HEK293 (cell line): ENCODE results near the gene NSL1.
A peak's percentile ranks its signal among the peaks of the same experiment; 100 is the strongest.

ENCODE experiments used
- CTCF ChIA-PET: fragments of 350-600 bp; formaldehyde crosslinking; extraction: SDS; loops from one replicate; lab custom pipeline; 2021; ENCODE audit warnings: antibody characterized with exemption; lab: Yijun Ruan, JAX
- POLR2A ChIA-PET: fragments of 300-600 bp; formaldehyde crosslinking; extraction: SDS; loops from one replicate; lab custom pipeline; 2020; ENCODE audit warnings: antibody characterized with exemption, inconsistent platforms; lab: Yijun Ruan, JAX
- H3K27ac ChIP-seq: fragments of 200-500 bp; sonication (Bioruptor generic); 2 replicates; pipeline ENCODE4 v1.5.1; 2014; ENCODE audit warnings: low read depth, low read length, control low read depth, inconsistent platforms; ENCODE audit errors: extremely low read depth
- H3K36me3 ChIP-seq, 2 experiments: fragments of 200-500 bp in 1 of 2; sonication (Bioruptor generic) in 1 of 2; 1 replicate in 1 of 2; 2 replicates in 1 of 2; pipeline ENCODE4 v1.5.1; 2014 to 2017; ENCODE audit warnings: inconsistent platforms in 2 of 2, low read length in 2 of 2; ENCODE audit not compliant: control insufficient read depth in 2 of 2, insufficient read depth in 1 of 2
- H3K4me1 ChIP-seq: fragments of 200-500 bp; sonication (Bioruptor generic); 2 replicates; pipeline ENCODE4 v1.5.1; 2014; ENCODE audit warnings: mild to moderate bottlenecking, low read length, inconsistent platforms; ENCODE audit not compliant: control insufficient read depth, insufficient read depth
- H3K4me3 ChIP-seq: 2 replicates; pipeline ENCODE4 v1.5.1; 2011; ENCODE audit warnings: low read depth, mild to moderate bottlenecking, control low read depth, low read length, moderate library complexity
- H3K9me3 ChIP-seq: fragments of 200-500 bp; sonication (Bioruptor generic); 2 replicates; pipeline ENCODE4 v1.5.1; 2014; ENCODE audit warnings: low read depth, low read length, inconsistent platforms; ENCODE audit not compliant: control insufficient read depth, insufficient read depth
- KLF17 ChIP-seq: fragments of 450-650 bp; formaldehyde crosslinking; IDR thresholded peaks from 2 replicates; pipeline ENCODE4 v1.5.1; 2016; ENCODE audit warnings: missing biosample characterization, missing genetic modification characterization
- PRDM2 ChIP-seq: fragments of 450-650 bp; formaldehyde crosslinking; IDR thresholded peaks from 2 replicates; pipeline ENCODE4 v1.5.1; 2016; ENCODE audit warnings: missing biosample characterization, missing genetic modification characterization, borderline replicate concordance
- PRDM6 ChIP-seq: fragments of 450-650 bp; formaldehyde crosslinking; IDR thresholded peaks from 2 replicates; pipeline ENCODE4 v1.5.1; 2017; ENCODE audit warnings: missing biosample characterization, missing genetic modification characterization
- SALL2 ChIP-seq: fragments of 450-650 bp; formaldehyde crosslinking; IDR thresholded peaks from 2 replicates; pipeline ENCODE4 v1.5.0; 2017; ENCODE audit warnings: missing biosample characterization, mild to moderate bottlenecking, missing genetic modification characterization, borderline replicate concordance
- SETDB1 ChIP-seq: IDR thresholded peaks from one replicate; pipeline ENCODE4 v1.6.1; 2017; ENCODE audit warnings: mild to moderate bottlenecking, low read length, moderate library complexity, mixed read lengths; ENCODE audit not compliant: insufficient read length
- ZBTB21 ChIP-seq: fragments of 450-650 bp; formaldehyde crosslinking; IDR thresholded peaks from 2 replicates; pipeline ENCODE4 v1.5.1; 2017; ENCODE audit warnings: missing biosample characterization, missing genetic modification characterization
- ZBTB26 ChIP-seq: fragments of 450-650 bp; formaldehyde crosslinking; optimal IDR thresholded peaks from 2 replicates; pipeline ENCODE3; 2016; ENCODE audit warnings: missing biosample characterization, mild to moderate bottlenecking, missing genetic modification characterization
- ZBTB48 ChIP-seq: fragments of 450-650 bp; formaldehyde crosslinking; IDR thresholded peaks from 2 replicates; pipeline ENCODE4 v1.5.1; 2016; ENCODE audit warnings: missing biosample characterization, missing genetic modification characterization
- ZFHX2 ChIP-seq: fragments of 450-650 bp; formaldehyde crosslinking; conservative IDR thresholded peaks from 2 replicates; pipeline ENCODE4 v1.5.1; 2016; ENCODE audit warnings: missing biosample characterization, missing genetic modification characterization
- ZNF133 ChIP-seq: fragments of 450-650 bp; formaldehyde crosslinking; IDR thresholded peaks from 2 replicates; pipeline ENCODE4 v1.5.1; 2016; ENCODE audit warnings: missing biosample characterization, missing genetic modification characterization
- ZNF175 ChIP-seq: fragments of 450-650 bp; formaldehyde crosslinking; IDR thresholded peaks from 2 replicates; pipeline ENCODE4 v1.5.1; 2016; ENCODE audit warnings: missing biosample characterization, missing genetic modification characterization
- ZNF449 ChIP-seq: fragments of 450-650 bp; formaldehyde crosslinking; IDR thresholded peaks from 2 replicates; pipeline ENCODE4 v1.5.1; 2017; ENCODE audit warnings: missing biosample characterization, mild to moderate bottlenecking, missing genetic modification characterization, moderate library complexity
- ZNF473 ChIP-seq: fragments of 450-650 bp; formaldehyde crosslinking; IDR thresholded peaks from 2 replicates; pipeline ENCODE4 v1.5.1; 2017; ENCODE audit warnings: missing biosample characterization, missing genetic modification characterization
- ZNF488 ChIP-seq: fragments of 450-650 bp; formaldehyde crosslinking; IDR thresholded peaks from 2 replicates; pipeline ENCODE4 v1.5.1; 2016; ENCODE audit warnings: missing biosample characterization, missing genetic modification characterization
- ZNF544 ChIP-seq: fragments of 450-650 bp; formaldehyde crosslinking; IDR thresholded peaks from 2 replicates; pipeline ENCODE4 v1.5.0; 2017; ENCODE audit warnings: missing biosample characterization, missing genetic modification characterization
- ZNF549 ChIP-seq: fragments of 450-650 bp; IDR thresholded peaks from 2 replicates; pipeline ENCODE4 v1.5.1; 2018; ENCODE audit warnings: missing biosample characterization, missing genetic modification characterization, mild to moderate bottlenecking, inconsistent platforms, moderate library complexity
- ZNF585B ChIP-seq: fragments of 450-650 bp; formaldehyde crosslinking; IDR thresholded peaks from 2 replicates; pipeline ENCODE4 v1.5.1; 2016; ENCODE audit warnings: missing biosample characterization, missing genetic modification characterization
- ZNF621 ChIP-seq: fragments of 450-650 bp; formaldehyde crosslinking; IDR thresholded peaks from 2 replicates; pipeline ENCODE4 v1.5.1; 2017; ENCODE audit warnings: missing biosample characterization, missing genetic modification characterization
- ZNF624 ChIP-seq: fragments of 450-650 bp; formaldehyde crosslinking; IDR thresholded peaks from 2 replicates; pipeline ENCODE4 v1.5.1; 2017; ENCODE audit warnings: missing biosample characterization, missing genetic modification characterization
- ZNF747 ChIP-seq: fragments of 450-650 bp; formaldehyde crosslinking; IDR thresholded peaks from 2 replicates; pipeline ENCODE4 v1.5.1; 2016; ENCODE audit warnings: missing biosample characterization, missing genetic modification characterization

The NSL1 gene

GRCh38 chr1:212825798-212826452 is 34.3 kb upstream of the NSL1 start:
- TF ChIP-seq SETDB1 (peak; percentile 97), ZNF133 (tag by site-specific recombination) (no peak)
- Histone ChIP-seq H3K36me3 (no peaks in the 10 kb centered on the region), H3K27ac (no peak overlapping the region), H3K9me3 (no peaks in the 10 kb centered on the region), H3K4me3 (no peak overlapping the region), H3K4me1 (no peaks in the 10 kb centered on the region)
- CTCF ChIA-PET = interaction anchor here (0.6 kb wide), 1 partner anchor 74 kb away, joined by 4 read pairs; no protein-coding TSS in a partner anchor
- POLR2A ChIA-PET = no interaction called here

GRCh38 chr1:212824201-212824600 is 32.6 kb upstream of the NSL1 start:
- POLR2A ChIA-PET = no interaction called here
- Histone ChIP-seq H3K9me3 (no peaks in the 10 kb centered on the region), H3K27ac (no peak overlapping the region), H3K4me3 (no peak overlapping the region), H3K4me1 (no peaks in the 10 kb centered on the region), H3K36me3 (no peaks in the 10 kb centered on the region)
- no peak for TF ChIP-seq ZFHX2 (tag by site-specific recombination)
- TF ChIP-seq ZNF544 (tag by site-specific recombination) = no peak
- no peak for TF ChIP-seq ZBTB21
- no peak for TF ChIP-seq ZNF449 (tag by site-specific recombination)
- TF ChIP-seq KLF17 = no peak
- TF ChIP-seq ZBTB48 (tag by site-specific recombination) = no peak
- no peak for TF ChIP-seq ZNF624 (tag by site-specific recombination)
- TF ChIP-seq ZNF549 (tag by site-specific recombination) = no peak
- TF ChIP-seq ZNF473 = no peak
- TF ChIP-seq ZNF621 = no peak
- no peak for TF ChIP-seq ZBTB26 (tag by site-specific recombination)
- no peak for TF ChIP-seq ZNF585B
- TF ChIP-seq ZNF747 = no peak
- no peak for TF ChIP-seq PRDM6 (tag by site-specific recombination)
- CTCF ChIA-PET = interaction anchor here (1.1 kb wide), 1 partner anchor 171 kb away, joined by 3 read pairs; no protein-coding TSS in a partner anchor

- Histone ChIP-seq H3K4me1 (no peaks in the 10 kb centered on the region), H3K36me3 (no peaks in the 10 kb centered on the region), H3K9me3 (no peaks in the 10 kb centered on the region), H3K4me3 (no peak overlapping the region), H3K27ac (no peak overlapping the region)
- CTCF ChIA-PET = interaction anchor here (0.7 kb wide), 1 partner anchor 13 kb away, joined by 3 read pairs; no protein-coding TSS in a partner anchor
- POLR2A ChIA-PET = no interaction called here
- TF ChIP-seq ZBTB48 (tag by site-specific recombination) = no peak
- TF ChIP-seq SALL2 (tag by site-specific recombination) = no peak
- TF ChIP-seq PRDM2 = no peak
- no peak for TF ChIP-seq ZNF175 (tag by site-specific recombination)
- TF ChIP-seq ZNF488 (tag by site-specific recombination) = no peak
Measured at GRCh38 chr1:212822956-212823355, 31.4 kb upstream of the NSL1 start.
